ENCODE measurements around the gene LGALS4.
"Not testable (repeated sequence)": the region's sequence is repeated elsewhere in the genome, so short reads cannot be mapped to it uniquely, and the experiment has no call there.

Gene LGALS4

GRCh38 chr19:38826856-38827551 is 14.3 kb upstream of the LGALS4 start:
- in situ Hi-C loops (cut with MboI; ENCODE audit: low sequenced_read_pairs), result no loop called here

DNA sequence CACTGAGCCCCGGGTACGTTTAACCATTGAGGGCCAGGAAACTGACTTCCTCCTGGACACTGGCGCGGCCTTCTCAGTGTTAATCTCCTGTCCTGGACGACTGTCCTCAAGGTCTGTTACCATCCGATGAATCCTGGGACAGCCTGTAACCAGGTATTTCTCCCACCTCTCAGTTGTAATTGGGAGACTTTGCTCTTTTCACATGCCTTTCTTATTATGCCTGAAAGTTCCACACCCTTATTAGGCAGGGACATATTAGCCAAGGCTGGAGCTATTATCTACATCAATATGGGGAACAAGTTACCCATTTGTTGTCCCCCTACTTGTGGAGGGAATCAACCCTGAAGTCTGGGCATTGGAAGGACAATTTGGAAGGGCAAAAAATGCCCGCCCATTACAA is 13.2 kb upstream of the LGALS4 start:
- in situ Hi-C loops (cut with MboI; ENCODE audit: low sequenced_read_pairs), result not testable (repeated sequence)

GRCh38 chr19:38821230-38821825 is 8.6 kb upstream of the LGALS4 start:
- in situ Hi-C loops (cut with MboI; ENCODE audit: low sequenced_read_pairs), result not testable (repeated sequence)

DNA sequence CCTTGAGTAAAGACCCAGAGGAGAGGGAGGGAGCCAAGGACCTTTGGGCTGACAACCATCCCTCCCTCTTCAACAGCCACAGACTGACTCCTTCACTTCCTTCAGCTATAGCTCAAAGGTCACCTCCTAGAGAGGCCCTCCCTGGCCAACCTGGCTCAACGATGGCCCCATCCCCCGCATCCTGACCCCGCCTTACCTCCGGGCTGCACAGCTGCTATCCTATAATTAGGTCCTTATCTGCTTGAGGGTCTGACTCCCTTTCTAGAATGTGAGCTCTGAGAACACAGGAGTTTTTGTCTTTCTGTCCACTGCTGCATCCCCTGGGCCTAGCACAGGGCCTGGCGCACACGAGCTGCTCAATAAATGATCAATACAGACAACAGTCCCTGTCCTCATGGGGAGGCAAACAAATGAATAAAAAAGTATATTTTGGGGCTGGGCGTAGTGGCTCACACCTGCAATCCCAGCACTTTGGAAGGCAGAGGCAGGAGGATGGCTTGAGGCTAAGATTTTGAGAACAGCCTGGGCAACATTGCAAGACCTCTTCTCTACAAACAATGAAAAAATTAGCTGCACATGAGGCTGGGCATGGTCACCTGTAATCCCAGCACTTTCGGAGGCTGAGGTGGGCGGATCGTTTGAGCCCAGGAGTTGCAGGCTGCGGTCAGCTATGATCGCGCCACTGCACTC is 6.6 kb upstream of the LGALS4 start:
- in situ Hi-C loops (cut with MboI; ENCODE audit: low sequenced_read_pairs), result no loop called here

- in situ Hi-C loops (cut with MboI; ENCODE audit: low sequenced_read_pairs), result no loop called here
Observed at GRCh38 chr19:38817081-38817480, 4.3 kb upstream of the LGALS4 start.

GRCh38 chr19:38816131-38816750 is 3.5 kb upstream of the LGALS4 start:
- in situ Hi-C loops (cut with MboI; ENCODE audit: low sequenced_read_pairs), result no loop called here

- in situ Hi-C loops (cut with MboI; ENCODE audit: low sequenced_read_pairs), result no loop called here
Observed at GRCh38 chr19:38815059-38816001, 2.6 kb upstream of the LGALS4 start.

DNA sequence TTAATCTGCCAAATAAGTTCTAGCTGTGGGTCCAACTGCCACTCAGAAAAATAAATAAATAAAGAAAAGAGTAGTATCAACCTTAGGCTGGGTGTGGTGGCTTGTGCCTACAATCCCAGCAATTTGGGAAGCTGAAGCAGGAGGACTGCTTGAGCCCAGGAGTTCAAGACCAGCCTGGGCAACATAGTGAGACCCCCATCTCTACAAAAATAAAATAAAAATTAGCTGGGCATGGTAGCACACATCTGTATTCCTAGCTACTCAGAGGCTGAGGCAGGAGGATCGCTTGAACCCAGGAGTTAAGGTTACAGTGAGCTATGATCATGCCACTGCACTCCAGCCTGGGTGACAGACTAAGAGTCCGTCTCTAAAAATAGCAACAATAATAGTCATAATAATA is 1.2 kb upstream of the LGALS4 start:
- in situ Hi-C loops (cut with MboI; ENCODE audit: low sequenced_read_pairs), result not testable (repeated sequence)

DNA sequence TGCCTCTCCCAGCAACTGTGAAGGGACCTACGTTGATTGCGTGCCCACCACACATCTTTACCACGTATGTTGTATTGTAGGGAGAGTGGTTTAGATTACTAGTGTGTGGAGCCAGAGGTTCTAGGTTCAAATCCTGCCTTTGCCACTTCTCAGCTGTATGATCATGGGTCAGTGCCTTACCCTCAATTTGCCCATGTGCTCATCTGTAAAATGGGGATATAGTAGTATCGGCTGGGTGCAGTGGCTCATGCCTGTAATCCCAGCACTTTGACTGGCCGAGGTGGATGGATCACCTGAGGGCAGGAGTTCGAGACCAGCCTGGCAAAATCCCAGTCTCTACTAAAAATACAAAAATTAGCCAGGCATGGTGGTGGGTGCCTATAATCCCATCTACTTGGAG is 578 bp upstream of the LGALS4 start:
- in situ Hi-C loops (cut with MboI; ENCODE audit: low sequenced_read_pairs), result no loop called here

DNA sequence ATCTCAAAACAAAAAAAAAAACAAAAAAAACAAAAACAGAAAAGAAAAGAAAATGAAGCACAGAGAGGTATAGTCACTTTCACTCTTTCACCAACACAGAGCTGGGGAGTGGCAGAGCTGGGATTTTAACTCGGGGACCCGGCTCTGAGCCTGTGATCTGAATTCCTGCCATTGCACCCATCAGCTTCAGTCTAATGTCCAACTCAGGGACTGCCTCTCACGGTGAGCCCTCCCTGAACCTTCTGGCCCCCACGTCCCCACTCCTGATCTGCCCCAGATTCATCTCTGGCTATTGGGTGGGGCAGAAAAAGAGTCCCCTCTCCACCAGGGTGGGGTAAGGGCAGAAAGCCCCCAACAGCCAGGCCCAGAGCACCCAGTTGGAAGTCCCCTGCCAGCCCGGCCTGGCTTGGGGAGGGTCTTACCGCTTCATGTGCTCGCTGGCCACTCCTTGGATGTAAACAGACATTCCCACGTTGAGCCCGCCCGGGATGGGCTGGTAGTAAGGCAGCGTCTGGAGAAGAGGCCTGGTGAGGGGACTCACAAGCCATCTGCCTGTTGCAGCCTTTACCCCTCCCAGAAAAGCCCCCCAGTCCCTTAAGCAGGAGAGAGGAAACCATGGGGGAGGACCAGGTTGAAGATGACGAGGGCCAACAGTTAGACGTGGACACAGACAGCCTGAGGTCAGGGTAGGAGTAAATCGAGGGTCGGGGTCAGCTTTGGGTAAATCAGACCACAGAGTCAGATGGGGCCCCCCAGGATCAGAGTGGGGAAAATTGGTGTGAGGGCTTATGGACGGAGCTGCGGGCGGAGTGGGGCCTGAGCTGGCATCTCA is 520 bp downstream of the LGALS4 start:
- in situ Hi-C loops (cut with MboI; ENCODE audit: low sequenced_read_pairs), result no loop called here

DNA sequence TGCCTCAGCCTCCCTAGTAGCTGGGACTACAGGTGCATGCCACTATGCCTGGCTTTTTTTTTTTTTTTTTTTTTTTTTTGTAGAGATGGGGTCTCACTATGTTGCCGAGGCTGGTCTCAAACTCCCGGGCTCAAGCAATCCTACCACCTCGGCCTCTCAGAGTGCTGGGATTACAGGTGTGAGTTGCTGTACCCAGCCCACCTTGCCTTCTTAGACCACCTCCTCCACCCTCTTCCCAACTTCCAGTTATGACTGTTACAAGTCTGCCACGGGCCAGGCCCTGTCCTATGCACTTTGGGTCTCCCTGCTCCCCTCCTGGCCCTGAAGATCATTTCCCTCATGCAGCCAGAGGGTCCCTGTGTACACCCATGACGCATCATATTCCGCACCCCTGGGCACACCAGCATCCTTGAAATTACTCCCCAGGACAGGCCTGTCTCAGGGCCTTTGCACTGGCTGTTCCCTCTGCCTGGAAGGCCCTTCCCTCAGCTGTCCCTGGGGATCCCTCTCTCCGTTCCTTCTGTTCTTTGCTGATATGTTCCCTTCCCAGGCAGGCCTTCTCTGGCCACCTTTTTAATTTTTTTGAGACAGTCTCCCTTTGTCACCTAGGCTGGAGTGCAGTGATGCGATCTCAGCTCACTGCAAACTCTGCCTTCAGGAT is 3.0 kb downstream of the LGALS4 start:
- in situ Hi-C loops (cut with MboI; ENCODE audit: low sequenced_read_pairs), result no loop called here

GRCh38 chr19:38808741-38809140 is 4.0 kb downstream of the LGALS4 start:
- in situ Hi-C loops (cut with MboI; ENCODE audit: low sequenced_read_pairs), result no loop called here

DNA sequence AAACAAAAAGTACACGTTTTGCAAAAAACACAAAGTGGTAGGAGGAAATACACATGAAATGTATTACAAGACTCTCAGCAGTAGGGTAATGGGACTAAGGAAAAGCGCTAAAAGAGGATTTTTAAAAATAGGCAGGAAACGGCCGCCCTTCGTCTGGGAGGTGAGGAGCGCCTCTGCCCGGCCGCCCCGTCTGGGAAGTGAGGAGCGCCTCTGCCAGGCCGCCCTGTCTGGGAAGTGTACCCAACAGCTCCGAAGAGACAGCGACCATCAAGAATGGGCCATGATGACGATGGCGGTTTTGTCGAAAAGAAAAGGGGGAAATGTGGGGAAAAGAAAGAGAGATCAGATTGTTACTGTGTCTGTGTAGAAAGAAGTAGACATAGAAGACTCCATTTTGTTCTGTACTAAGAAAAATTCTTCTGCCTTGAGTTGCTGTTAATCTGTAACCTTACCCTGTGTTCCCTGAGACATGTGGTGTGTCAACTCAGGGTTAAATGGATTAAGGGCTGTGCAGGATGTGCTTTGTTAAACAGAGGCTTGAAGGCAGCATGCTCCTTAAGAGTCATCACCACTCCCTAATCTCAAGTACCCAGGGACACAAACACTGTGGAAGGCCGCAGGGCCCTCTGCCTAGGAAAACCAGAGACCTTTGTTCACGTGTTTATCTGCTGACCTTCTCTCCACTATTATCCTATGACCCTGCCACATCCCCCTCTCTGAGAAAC is 5.2 kb downstream of the LGALS4 start:
- in situ Hi-C loops (cut with MboI; ENCODE audit: low sequenced_read_pairs), result not testable (repeated sequence)

DNA sequence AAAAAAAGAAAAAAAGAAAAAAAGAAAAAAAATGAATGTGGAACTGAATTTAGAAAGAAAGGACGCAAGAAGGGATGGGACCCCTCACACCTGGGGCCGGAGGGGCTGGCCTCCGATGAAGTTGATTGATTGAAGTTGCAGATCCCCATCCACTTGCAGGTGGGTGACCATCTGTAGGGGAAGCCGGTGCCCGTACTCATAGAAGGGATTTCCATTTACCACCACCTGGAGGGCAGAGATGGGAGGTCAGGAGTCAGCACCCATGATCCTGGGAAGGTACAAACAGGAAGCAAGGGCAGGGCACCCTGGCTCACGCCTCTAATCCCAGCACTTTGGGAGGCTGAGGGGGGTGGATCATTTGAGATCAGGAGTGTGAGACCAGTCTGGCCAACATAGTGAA is 6.4 kb downstream of the LGALS4 start:
- in situ Hi-C loops (cut with MboI; ENCODE audit: low sequenced_read_pairs), result no loop called here

DNA sequence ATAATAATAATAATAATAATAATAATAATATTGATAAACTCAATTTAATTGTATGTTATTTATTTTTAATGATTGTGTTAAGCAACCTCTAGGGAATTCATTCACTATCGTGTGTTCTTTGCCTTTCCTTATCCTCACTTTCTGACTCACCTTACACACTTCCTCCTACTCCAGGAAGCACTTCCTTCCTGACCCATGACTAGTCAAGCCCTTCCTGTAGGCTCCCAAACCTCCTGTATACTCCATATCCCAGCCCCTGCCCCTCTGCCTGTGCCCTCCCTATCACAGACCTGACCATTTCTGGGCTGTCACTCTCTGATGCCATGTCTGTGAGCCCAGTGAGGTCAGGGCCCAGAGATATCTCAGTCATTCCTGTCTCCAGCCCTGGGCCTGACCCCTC is 7.6 kb downstream of the LGALS4 start:
- in situ Hi-C loops (cut with MboI; ENCODE audit: low sequenced_read_pairs), result no loop called here

- in situ Hi-C loops (cut with MboI; ENCODE audit: low sequenced_read_pairs), result no loop called here
Observed at GRCh38 chr19:38803543-38803942, 9.2 kb downstream of the LGALS4 start.

DNA sequence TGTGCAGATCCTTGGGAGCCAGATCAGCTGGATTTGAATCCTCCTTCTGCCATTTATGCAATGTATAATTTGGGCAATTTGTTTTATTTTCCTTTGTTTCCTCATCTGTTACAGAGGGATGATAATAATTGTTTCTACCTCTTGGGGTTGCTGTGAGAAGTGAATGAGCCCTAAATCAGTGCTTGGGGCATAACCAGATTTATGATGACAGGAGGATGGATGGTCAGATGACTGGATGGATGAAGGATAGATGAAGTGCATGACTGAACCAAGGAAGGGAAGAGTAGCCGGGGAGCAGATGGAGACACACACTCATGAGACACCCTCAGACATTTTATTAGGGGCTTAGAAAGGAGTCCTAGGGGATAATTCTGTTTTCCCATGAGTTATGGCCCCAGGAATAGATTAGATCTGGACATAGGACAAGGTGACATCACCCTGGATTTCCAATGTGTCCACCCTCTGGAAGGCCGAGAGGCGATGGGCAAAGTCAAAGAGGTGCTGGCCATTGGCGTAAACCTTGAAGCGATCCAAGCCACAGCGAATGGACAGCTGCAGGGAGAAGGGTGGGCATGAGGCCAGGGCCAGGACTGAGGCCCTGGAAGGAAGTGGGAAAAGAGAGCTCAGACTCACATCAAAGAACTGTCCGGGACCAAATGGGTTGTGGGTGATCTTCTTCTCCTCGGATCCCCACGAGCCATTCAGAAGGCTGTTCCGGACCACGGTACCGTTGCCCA is 11.2 kb downstream of the LGALS4 start:
- in situ Hi-C loops (cut with MboI; ENCODE audit: low sequenced_read_pairs), result no loop called here
